ENCODE results near the gene KRTAP5-11.
"Not testable (repeated sequence)": the region's sequence is repeated elsewhere in the genome, so short reads cannot be mapped to it uniquely, and the experiment has no call there.

GRCh38 chr11:71576688-71577465 is 5.8 kb downstream of the KRTAP5-11 start:
- TF ChIP-seq, protein P1, sequence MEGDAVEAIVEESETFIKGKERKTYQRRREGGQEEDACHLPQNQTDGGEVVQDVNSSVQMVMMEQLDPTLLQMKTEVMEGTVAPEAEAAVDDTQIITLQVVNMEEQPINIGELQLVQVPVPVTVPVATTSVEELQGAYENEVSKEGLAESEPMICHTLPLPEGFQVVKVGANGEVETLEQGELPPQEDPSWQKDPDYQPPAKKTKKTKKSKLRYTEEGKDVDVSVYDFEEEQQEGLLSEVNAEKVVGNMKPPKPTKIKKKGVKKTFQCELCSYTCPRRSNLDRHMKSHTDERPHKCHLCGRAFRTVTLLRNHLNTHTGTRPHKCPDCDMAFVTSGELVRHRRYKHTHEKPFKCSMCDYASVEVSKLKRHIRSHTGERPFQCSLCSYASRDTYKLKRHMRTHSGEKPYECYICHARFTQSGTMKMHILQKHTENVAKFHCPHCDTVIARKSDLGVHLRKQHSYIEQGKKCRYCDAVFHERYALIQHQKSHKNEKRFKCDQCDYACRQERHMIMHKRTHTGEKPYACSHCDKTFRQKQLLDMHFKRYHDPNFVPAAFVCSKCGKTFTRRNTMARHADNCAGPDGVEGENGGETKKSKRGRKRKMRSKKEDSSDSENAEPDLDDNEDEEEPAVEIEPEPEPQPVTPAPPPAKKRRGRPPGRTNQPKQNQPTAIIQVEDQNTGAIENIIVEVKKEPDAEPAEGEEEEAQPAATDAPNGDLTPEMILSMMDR (IDR thresholded peaks at IDR 0.05) = not testable (repeated sequence)
- not testable (repeated sequence) for TF ChIP-seq EZH2 (IDR thresholded peaks at IDR 0.05; ENCODE audit: borderline replicate concordance, insufficient read depth, low read depth, low read length, poor library complexity, severe bottlenecking)

Measured in B cell (primary cell).